ENCODE measurements around the gene MPV17. TPM values are rescaled to one million over a fixed set of nuclear protein-coding genes. Genes with fewer than 3 reads are reported as not detected.
A peak's percentile ranks its signal among the peaks of the same experiment; 100 is the strongest.
"Not testable (repeated sequence)": the region's sequence is repeated elsewhere in the genome, so short reads cannot be mapped to it uniquely, and the experiment has no call there.

Gene MPV17
- total RNA-seq, 1 donor from 2014 or later: 53.5 TPM

- no peak for ATAC-seq
These were observed 47.4 kb downstream of the MPV17 start, which contains the start of gene DNAJC5G for GRCh38 chr2:27275211-27276150. DNAJC5G (plus strand) TSS chr2:27275433; CDS start chr2:27276729, 1,296 bp downstream.

GRCh38 chr2:27272537-27273522, 50.1 kb downstream of the MPV17 start:
- DNase-seq (ENCODE audit: low spot score); ATAC-seq; intact Hi-C loops (cut with DNase I): not testable (repeated sequence)

More at GRCh38 chr2:27275211-27276150, 47.4 kb downstream of the MPV17 start, which contains the start of gene DNAJC5G:
- no peak for DNase-seq (ENCODE audit: low spot score)
- intact Hi-C loops (cut with DNase I): no loop called here

- intact Hi-C loops (cut with DNase I): no loop called here
- DNase-seq (ENCODE audit: low spot score): no peak
- ATAC-seq: no peak
These were observed 51.1 kb downstream of the MPV17 start for GRCh38 chr2:27271631-27272340.

- ATAC-seq (no peak), DNase-seq (ENCODE audit: low spot score) (no peak)
- intact Hi-C loops (cut with DNase I): no loop called here
These were observed 52.2 kb downstream of the MPV17 start for GRCh38 chr2:27270670-27271069.

GRCh38 chr2:27270131-27270530, 52.8 kb downstream of the MPV17 start:
- DNase-seq (ENCODE audit: low spot score): no peak
- intact Hi-C loops (cut with DNase I): no loop called here
- no peak for ATAC-seq

- ATAC-seq; intact Hi-C loops (cut with DNase I); DNase-seq (ENCODE audit: low spot score): not testable (repeated sequence)
These were observed 54.6 kb downstream of the MPV17 start for GRCh38 chr2:27268296-27268695.

- DNase-seq (ENCODE audit: low spot score) (no peak), ATAC-seq (no peak)
- intact Hi-C loops (cut with DNase I): no loop called here
These were observed 57.4 kb downstream of the MPV17 start for GRCh38 chr2:27265536-27265870.

- ATAC-seq (peak; percentile 46), DNase-seq (ENCODE audit: low spot score) (peak; percentile 67)
- intact Hi-C loops (cut with DNase I): no loop called here
These were observed 58.0 kb downstream of the MPV17 start for GRCh38 chr2:27264753-27265535.

GRCh38 chr2:27264253-27264752, 58.6 kb downstream of the MPV17 start:
- DNase-seq (ENCODE audit: low spot score): no peak
- ATAC-seq: no peak
- intact Hi-C loops (cut with DNase I): no loop called here

GRCh38 chr2:27263287-27264252, 59.3 kb downstream of the MPV17 start:
- DNase-seq (ENCODE audit: low spot score) (no peak), ATAC-seq (no peak)
- intact Hi-C loops (cut with DNase I): no loop called here

- peak; percentile 71 for DNase-seq (ENCODE audit: low spot score)
- intact Hi-C loops (cut with DNase I): no loop called here
- peak; percentile 76 for ATAC-seq
These were observed 60.3 kb downstream of the MPV17 start, which contains the start of gene SLC30A3 for GRCh38 chr2:27262379-27263286. SLC30A3 (minus strand) TSS chr2:27263047; CDS start chr2:27262906, 141 bp downstream.

GRCh38 chr2:27261926-27262298, 61.0 kb downstream of the MPV17 start:
- DNase-seq (ENCODE audit: low spot score) (no peak), ATAC-seq (no peak)
- intact Hi-C loops (cut with DNase I): no loop called here

- DNase-seq (ENCODE audit: low spot score) (no peak), ATAC-seq (no peak)
- intact Hi-C loops (cut with DNase I): no loop called here
These were observed 61.5 kb downstream of the MPV17 start for GRCh38 chr2:27261241-27261925.

Measured in sciatic nerve (tissue), 2 donors.